H1 (cell line): ENCODE results near the gene ADCY2.

Source experiments
- CTCF ChIP-seq, 3 experiments: IDR thresholded peaks; 1 replicate in 2 of 3; 2 replicates in 1 of 3; pipeline versions ENCODE4 v1.5.1 to v1.6.1; 2011; ENCODE audit warnings: low read length in 3 of 3, mild to moderate bottlenecking in 3 of 3, inconsistent platforms in 2 of 3, low read depth in 1 of 3, moderate library complexity in 1 of 3; ENCODE audit not compliant: insufficient read depth in 1 of 3; ENCODE audit errors: control extremely low read depth in 1 of 3
- POLR2A ChIP-seq, 2 experiments: IDR thresholded peaks; 1 replicate in 1 of 2; 2 replicates in 1 of 2; pipeline ENCODE4 v1.6.1; 2011; ENCODE audit warnings: low read depth in 2 of 2, low read length in 2 of 2, mild to moderate bottlenecking in 2 of 2; ENCODE audit errors: control extremely low read depth in 1 of 2
- POLR2AphosphoS5 ChIP-seq: IDR thresholded peaks from 2 replicates; pipeline ENCODE4 v1.6.1; 2011; ENCODE audit warnings: low read depth, low read length
- RFX5 ChIP-seq: IDR thresholded peaks from 2 replicates; pipeline ENCODE4 v1.6.1; 2011; ENCODE audit warnings: low read depth, low read length, improper control_type of control experiment, borderline replicate concordance
- TF ChIP-seq, protein P1 (sequence below): IDR thresholded peaks from 2 replicates; pipeline ENCODE4 v1.6.1; 2011; ENCODE audit warnings: low read depth, mild to moderate bottlenecking, low read length; ENCODE audit not compliant: insufficient read depth

DNA sequence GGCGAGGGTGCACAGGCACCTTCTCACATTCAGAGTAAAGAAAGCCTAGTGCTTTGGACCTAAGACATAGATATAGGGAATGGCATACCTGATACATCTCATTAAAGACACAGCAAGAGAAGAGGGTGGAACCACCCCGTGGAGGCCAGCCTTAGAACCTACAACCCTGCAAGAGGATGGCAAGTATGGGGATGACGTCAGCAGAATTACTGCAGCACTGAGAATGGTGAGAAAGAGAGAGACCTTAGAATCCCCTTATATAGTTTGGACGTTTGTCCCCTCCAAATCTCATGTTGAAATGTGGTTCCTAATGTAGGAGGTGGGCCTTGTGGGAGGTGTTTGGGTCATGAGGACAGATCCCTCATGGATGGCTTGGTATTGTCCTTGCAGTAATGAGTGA lies 28.2 kb upstream of the ADCY2 start:
- no peak for TF ChIP-seq POLR2AphosphoS5
- no peak for TF ChIP-seq POLR2A (IDR thresholded peaks at IDR 0.05; ENCODE audit: control extremely low read depth in 1 of 2, low read depth in 2 of 2, low read length in 2 of 2)
- no peak for TF ChIP-seq CTCF (IDR thresholded peaks at IDR 0.05; ENCODE audit: control extremely low read depth in 1 of 3, insufficient read depth in 1 of 3, low read depth in 1 of 3, low read length in 3 of 3)
- no peak for TF ChIP-seq RFX5
- TF ChIP-seq, protein P1, sequence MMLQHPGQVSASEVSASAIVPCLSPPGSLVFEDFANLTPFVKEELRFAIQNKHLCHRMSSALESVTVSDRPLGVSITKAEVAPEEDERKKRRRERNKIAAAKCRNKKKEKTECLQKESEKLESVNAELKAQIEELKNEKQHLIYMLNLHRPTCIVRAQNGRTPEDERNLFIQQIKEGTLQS = no peak
